Naive thymus-derived CD8-positive, alpha-beta T cell (primary cell): Measurements from ENCODE around the gene CAPNS1. TPM values are rescaled to one million over a fixed set of nuclear protein-coding genes. Genes with fewer than 3 reads are reported as not detected.
A peak's percentile ranks its signal among the peaks of the same experiment; 100 is the strongest.
"Not testable (repeated sequence)": the region's sequence is repeated elsewhere in the genome, so short reads cannot be mapped to it uniquely, and the experiment has no call there.

ENCODE experiments used
- ATAC-seq, 2 donors: fragments of 150-1000 bp; cut with Tn5 transposase in 1 of 2; sonication (Bioruptor Pico), chemical (Tn5 transposase) in 1 of 2; 1 replicate in 1 of 2; 2 replicates in 1 of 2; pipeline ENCODE4 v1.10.0; 2021; ENCODE audit warnings: mild to moderate bottlenecking in 2 of 2, moderate library complexity in 2 of 2
- POLR2A ChIA-PET: fragments of 350-600 bp; sonication (Branson Sonifier 250); formaldehyde crosslinking; loops from one replicate; lab custom pipeline; 2021; ENCODE audit warnings: antibody characterized with exemption; lab: Charles Lee
- DNase-seq, 10 donors: peaks; one replicate each; pipeline versions ENCODE4 v3.0.0 to v3.0.0-alpha.2; 2020 to 2022
- H3K27ac Mint-ChIP-seq, 10 donors: one replicate each; pipeline ENCODE4 v1.8.0; 2020 to 2022; ENCODE audit warnings: mild to moderate bottlenecking in 10 of 10, mixed read lengths in 10 of 10, moderate library complexity in 4 of 10, inconsistent platforms in 1 of 10
- H3K27me3 Mint-ChIP-seq, 5 donors: one replicate each; pipeline ENCODE4 v1.8.0; 2021 to 2022; ENCODE audit warnings: mixed read lengths in 5 of 5
- H3K36me3 Mint-ChIP-seq, 3 donors: one replicate each; pipeline ENCODE4 v1.8.0; 2020 to 2022; ENCODE audit warnings: mixed read lengths in 3 of 3, mild to moderate bottlenecking in 2 of 3, inconsistent platforms in 1 of 3
- H3K4me1 Mint-ChIP-seq, 4 donors: one replicate each; pipeline ENCODE4 v1.8.0; 2021 to 2022; ENCODE audit warnings: mixed read lengths in 4 of 4
- H3K4me3 Mint-ChIP-seq, 10 donors: one replicate each; pipeline ENCODE4 v1.8.0; 2020 to 2022; ENCODE audit warnings: mild to moderate bottlenecking in 10 of 10, mixed read lengths in 10 of 10, moderate library complexity in 6 of 10, inconsistent platforms in 1 of 10
- H3K9me3 Mint-ChIP-seq, 9 donors: one replicate each; pipeline ENCODE4 v1.8.0; 2020 to 2022; ENCODE audit warnings: mixed read lengths in 9 of 9, mild to moderate bottlenecking in 3 of 9, inconsistent platforms in 1 of 9, moderate library complexity in 1 of 9
- polyA plus RNA-seq, 3 donors: library from polyadenylated mRNA; unstranded; fragments of 300-500 nt; fragmentation: Illumina TruSeq; gene quantifications; one replicate each; pipeline ENCODE4 v1.2.3, GENCODE V29; 2021
- total RNA-seq, 8 experiments: library from RNA in 2 of 8; stranded (reverse) in 2 of 8; gene quantifications; one replicate each; pipeline ENCODE4 v1.2.3 and lab custom pipeline; 2021 to 2026

Gene CAPNS1
- total and polyA plus RNA-seq, 5 experiments from 2014 or later: 93.4 to 239 (median 137) TPM

GRCh38 chr19:36115453-36116343, 24.2 kb upstream of the CAPNS1 start, which contains the start of gene TBCB:
Gene TBCB, plus strand, starts transcription at chr19:36115468. Its CDS starts 93 bp downstream, at chr19:36115561.
- Mint-ChIP-seq H3K9me3 (peaks cover 0 to 3% (median 0%) of the 10 kb centered on the region in 9 donors), H3K27ac (peak within 1 kb of the TSS; percentile 93 to 99 (median 98)), H3K4me1 (peaks cover 22 to 63% (median 55%) of the 10 kb centered on the region in 4 donors), H3K36me3 (peaks cover 0 to 45% (median 16%) of the 10 kb centered on the region in 3 donors), H3K27me3 (peaks cover 0 to 4% (median 0%) of the 10 kb centered on the region in 5 donors), H3K4me3 (peak within 1 kb of the TSS; percentile 83 to 99 (median 94))
- ATAC-seq (peak; percentile 47), DNase-seq (peak in 5 of 10 donors; percentile 84 to 94 (median 91))
- POLR2A ChIA-PET: interaction anchor here (0.5 to 4.0 kb wide), 18 partner anchors 11 to 1118 kb away, joined by 3 to 42 read pairs (median 4); partner anchors contain the start of genes ALKBH6, CAPNS1, COX6B1 and PSENEN

GRCh38 chr19:36116344-36116637, 23.6 kb upstream of the CAPNS1 start:
- H3K4me3 Mint-ChIP-seq: peak overlapping the region; percentile 83 to 99 (median 94)
- peaks cover 0 to 3% (median 0%) of the 10 kb centered on the region in 9 donors for H3K9me3 Mint-ChIP-seq
- peaks cover 0 to 4% (median 0%) of the 10 kb centered on the region in 5 donors for H3K27me3 Mint-ChIP-seq
- peak overlapping the region; percentile 93 to 99 (median 98) for H3K27ac Mint-ChIP-seq
- H3K36me3 Mint-ChIP-seq: peaks cover 0 to 47% (median 16%) of the 10 kb centered on the region in 3 donors
- H3K4me1 Mint-ChIP-seq: peaks cover 22 to 63% (median 55%) of the 10 kb centered on the region in 4 donors
- POLR2A ChIA-PET: interaction anchor here (1.0 to 4.0 kb wide), 7 partner anchors 11 to 102 kb away, joined by 3 to 42 read pairs (median 16); partner anchors contain the start of genes ALKBH6, CAPNS1, THAP8 and ZNF146
- no peak for DNase-seq
- no peak for ATAC-seq

- no peaks in the 10 kb centered on the region for H3K27me3 Mint-ChIP-seq
- H3K4me1 Mint-ChIP-seq: peaks cover 12 to 38% (median 29%) of the 10 kb centered on the region in 4 donors
- H3K4me3 Mint-ChIP-seq: peak overlapping the region in 2 of 10 donors; percentile 26 to 58
- POLR2A ChIA-PET: interaction anchor here (0.6 kb wide), 1 partner anchor 21 kb away, joined by 3 read pairs; no protein-coding TSS in a partner anchor
- peaks cover 0 to 67% (median 14%) of the 10 kb centered on the region in 3 donors for H3K36me3 Mint-ChIP-seq
- DNase-seq (no peak), ATAC-seq (no peak)
- H3K27ac Mint-ChIP-seq: peak overlapping the region in 5 of 10 donors; percentile 17 to 75 (median 56)
- no peaks in the 10 kb centered on the region for H3K9me3 Mint-ChIP-seq
These were observed 19.5 kb upstream of the CAPNS1 start for GRCh38 chr19:36120092-36120983.

- no peak overlapping the region for H3K27ac Mint-ChIP-seq
- H3K36me3 Mint-ChIP-seq: peaks cover 0 to 73% (median 14%) of the 10 kb centered on the region in 3 donors
- H3K4me1 Mint-ChIP-seq: peaks cover 12 to 34% (median 25%) of the 10 kb centered on the region in 4 donors
- no peak overlapping the region for H3K4me3 Mint-ChIP-seq
- ATAC-seq: no peak
- no peaks in the 10 kb centered on the region for H3K27me3 Mint-ChIP-seq
- POLR2A ChIA-PET: interaction anchor here (0.6 kb wide), 1 partner anchor 22 kb away, joined by 3 read pairs; no protein-coding TSS in a partner anchor
- no peak for DNase-seq
- no peaks in the 10 kb centered on the region for H3K9me3 Mint-ChIP-seq
These were observed 18.9 kb upstream of the CAPNS1 start for GRCh38 chr19:36120984-36121358.

GRCh38 chr19:36121486-36122124, 18.3 kb upstream of the CAPNS1 start:
- H3K4me1 Mint-ChIP-seq: peaks cover 7 to 28% (median 19%) of the 10 kb centered on the region in 4 donors
- no peak overlapping the region for H3K4me3 Mint-ChIP-seq
- H3K27me3 Mint-ChIP-seq: no peaks in the 10 kb centered on the region
- H3K9me3 Mint-ChIP-seq: no peaks in the 10 kb centered on the region
- H3K27ac Mint-ChIP-seq: no peak overlapping the region
- DNase-seq: no peak
- ATAC-seq: no peak
- H3K36me3 Mint-ChIP-seq: peaks cover 0 to 74% (median 14%) of the 10 kb centered on the region in 3 donors
- POLR2A ChIA-PET: no interaction called here

GRCh38 chr19:36125557-36125956, 14.3 kb upstream of the CAPNS1 start:
- DNase-seq: no peak
- ATAC-seq: no peak
- H3K27me3 Mint-ChIP-seq: no peaks in the 10 kb centered on the region
- H3K36me3 Mint-ChIP-seq: peaks cover 0 to 47% (median 5%) of the 10 kb centered on the region in 3 donors
- H3K27ac Mint-ChIP-seq: peak overlapping the region in 3 of 10 donors; percentile 8 to 78 (median 57)
- peaks cover 2 to 19% (median 14%) of the 10 kb centered on the region in 4 donors for H3K4me1 Mint-ChIP-seq
- POLR2A ChIA-PET: interaction anchor here (1.3 to 5.1 kb wide), 2 partner anchors 11 to 15 kb away, joined by 4 to 42 read pairs; partner anchors contain the start of genes CAPNS1, POLR2I and TBCB
- H3K4me3 Mint-ChIP-seq: no peak overlapping the region
- H3K9me3 Mint-ChIP-seq: no peaks in the 10 kb centered on the region

- peaks cover 2 to 41% (median 16%) of the 10 kb centered on the region in 4 donors for H3K4me1 Mint-ChIP-seq
- peak overlapping the region; percentile 83 to 93 (median 90) for H3K4me3 Mint-ChIP-seq
- H3K9me3 Mint-ChIP-seq: no peaks in the 10 kb centered on the region
- DNase-seq (no peak), ATAC-seq (peak in 1 of 2 donors; percentile 18)
- H3K27me3 Mint-ChIP-seq: no peaks in the 10 kb centered on the region
- POLR2A ChIA-PET: interaction anchor here (0.7 to 5.1 kb wide), 9 partner anchors 12 to 380 kb away, joined by 3 to 42 read pairs (median 4); partner anchors contain the start of genes CAPNS1, LIN37, POLR2I and TBCB
- peak overlapping the region; percentile 60 to 95 (median 91) for H3K27ac Mint-ChIP-seq
- peaks cover 0 to 28% (median 0%) of the 10 kb centered on the region in 3 donors for H3K36me3 Mint-ChIP-seq
These were observed 11.5 kb upstream of the CAPNS1 start for GRCh38 chr19:36128392-36128736.

- Mint-ChIP-seq H3K4me1 (peaks cover 2 to 44% (median 16%) of the 10 kb centered on the region in 4 donors), H3K27ac (peak overlapping the region in 2 of 10 donors; percentile 36 to 69), H3K4me3 (peak overlapping the region in 1 of 10 donors; percentile 24)
- DNase-seq, H3K9me3 Mint-ChIP-seq, POLR2A ChIA-PET, H3K36me3 Mint-ChIP-seq, ATAC-seq, H3K27me3 Mint-ChIP-seq: not testable (repeated sequence)
These were observed 8.6 kb upstream of the CAPNS1 start for GRCh38 chr19:36131221-36131620.

GRCh38 chr19:36134867-36135266, 5.0 kb upstream of the CAPNS1 start:
- DNase-seq, POLR2A ChIA-PET, H3K27me3 Mint-ChIP-seq, H3K9me3 Mint-ChIP-seq, H3K27ac Mint-ChIP-seq, H3K36me3 Mint-ChIP-seq, ATAC-seq, H3K4me3 Mint-ChIP-seq: not testable (repeated sequence)
- H3K4me1 Mint-ChIP-seq: peaks cover 0 to 37% (median 4%) of the 10 kb centered on the region in 4 donors

GRCh38 chr19:36136964-36137686, 2.7 kb upstream of the CAPNS1 start:
- Mint-ChIP-seq H3K36me3 (peaks cover 0 to 10% (median 5%) of the 10 kb centered on the region in 3 donors), H3K27me3 (no peaks in the 10 kb centered on the region), H3K27ac (peak overlapping the region in 3 of 10 donors; percentile 1 to 23 (median 7)), H3K4me3 (no peak overlapping the region), H3K9me3 (peaks cover 0 to 2% (median 0%) of the 10 kb centered on the region in 9 donors), H3K4me1 (peaks cover 10 to 32% (median 16%) of the 10 kb centered on the region in 4 donors)
- no peak for ATAC-seq
- POLR2A ChIA-PET: interaction anchor here (1.0 to 2.1 kb wide), 3 partner anchors 13 to 206 kb away, joined by 3 to 5 read pairs (median 4); partner anchors contain the start of gene TBCB
- no peak for DNase-seq

- DNase-seq: no peak
- peaks cover 0 to 23% (median 12%) of the 10 kb centered on the region in 3 donors for H3K36me3 Mint-ChIP-seq
- POLR2A ChIA-PET: interaction anchor here (0.7 to 2.2 kb wide), 7 partner anchors 9 to 389 kb away, joined by 3 to 23 read pairs (median 4); partner anchors contain the start of genes POLR2I, TBCB, THAP8 and ZNF146
- H3K4me1 Mint-ChIP-seq: peaks cover 12 to 22% (median 19%) of the 10 kb centered on the region in 4 donors
- peak overlapping the region; percentile 92 to 96 (median 95) for H3K4me3 Mint-ChIP-seq
- peak overlapping the region; percentile 82 to 97 (median 95) for H3K27ac Mint-ChIP-seq
- ATAC-seq: no peak
- H3K9me3 Mint-ChIP-seq: peaks cover 0 to 2% (median 0%) of the 10 kb centered on the region in 9 donors
- H3K27me3 Mint-ChIP-seq: no peaks in the 10 kb centered on the region
These were observed 770 bp upstream of the CAPNS1 start for GRCh38 chr19:36139120-36139472.
